GM21360 (cell line): ENCODE data around the gene LEPR.
"Not testable (repeated sequence)": the region's sequence is repeated elsewhere in the genome, so short reads cannot be mapped to it uniquely, and the experiment has no call there.

Experiments
- ATAC-seq: cut with Tn5 transposase; IDR thresholded peaks from one replicate; pipeline ENCODE4 v1.9.1; 2021; ENCODE audit warnings: mild to moderate bottlenecking, moderate library complexity; ENCODE audit not compliant: unreplicated experiment

LEPR gene, protein sequence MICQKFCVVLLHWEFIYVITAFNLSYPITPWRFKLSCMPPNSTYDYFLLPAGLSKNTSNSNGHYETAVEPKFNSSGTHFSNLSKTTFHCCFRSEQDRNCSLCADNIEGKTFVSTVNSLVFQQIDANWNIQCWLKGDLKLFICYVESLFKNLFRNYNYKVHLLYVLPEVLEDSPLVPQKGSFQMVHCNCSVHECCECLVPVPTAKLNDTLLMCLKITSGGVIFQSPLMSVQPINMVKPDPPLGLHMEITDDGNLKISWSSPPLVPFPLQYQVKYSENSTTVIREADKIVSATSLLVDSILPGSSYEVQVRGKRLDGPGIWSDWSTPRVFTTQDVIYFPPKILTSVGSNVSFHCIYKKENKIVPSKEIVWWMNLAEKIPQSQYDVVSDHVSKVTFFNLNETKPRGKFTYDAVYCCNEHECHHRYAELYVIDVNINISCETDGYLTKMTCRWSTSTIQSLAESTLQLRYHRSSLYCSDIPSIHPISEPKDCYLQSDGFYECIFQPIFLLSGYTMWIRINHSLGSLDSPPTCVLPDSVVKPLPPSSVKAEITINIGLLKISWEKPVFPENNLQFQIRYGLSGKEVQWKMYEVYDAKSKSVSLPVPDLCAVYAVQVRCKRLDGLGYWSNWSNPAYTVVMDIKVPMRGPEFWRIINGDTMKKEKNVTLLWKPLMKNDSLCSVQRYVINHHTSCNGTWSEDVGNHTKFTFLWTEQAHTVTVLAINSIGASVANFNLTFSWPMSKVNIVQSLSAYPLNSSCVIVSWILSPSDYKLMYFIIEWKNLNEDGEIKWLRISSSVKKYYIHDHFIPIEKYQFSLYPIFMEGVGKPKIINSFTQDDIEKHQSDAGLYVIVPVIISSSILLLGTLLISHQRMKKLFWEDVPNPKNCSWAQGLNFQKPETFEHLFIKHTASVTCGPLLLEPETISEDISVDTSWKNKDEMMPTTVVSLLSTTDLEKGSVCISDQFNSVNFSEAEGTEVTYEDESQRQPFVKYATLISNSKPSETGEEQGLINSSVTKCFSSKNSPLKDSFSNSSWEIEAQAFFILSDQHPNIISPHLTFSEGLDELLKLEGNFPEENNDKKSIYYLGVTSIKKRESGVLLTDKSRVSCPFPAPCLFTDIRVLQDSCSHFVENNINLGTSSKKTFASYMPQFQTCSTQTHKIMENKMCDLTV

GRCh38 chr1:65420590-65421350, at the start of gene LEPR, which contains the start of gene LEPROT:
Gene LEPR, plus strand, starts transcription at chr1:65420668. Its CDS starts 144,898 bp downstream, at chr1:65565566.
Gene LEPROT, plus strand, starts transcription at chr1:65420668. Its CDS starts 57 bp downstream, at chr1:65420725.
- peak; percentile 50 for ATAC-seq

DNA sequence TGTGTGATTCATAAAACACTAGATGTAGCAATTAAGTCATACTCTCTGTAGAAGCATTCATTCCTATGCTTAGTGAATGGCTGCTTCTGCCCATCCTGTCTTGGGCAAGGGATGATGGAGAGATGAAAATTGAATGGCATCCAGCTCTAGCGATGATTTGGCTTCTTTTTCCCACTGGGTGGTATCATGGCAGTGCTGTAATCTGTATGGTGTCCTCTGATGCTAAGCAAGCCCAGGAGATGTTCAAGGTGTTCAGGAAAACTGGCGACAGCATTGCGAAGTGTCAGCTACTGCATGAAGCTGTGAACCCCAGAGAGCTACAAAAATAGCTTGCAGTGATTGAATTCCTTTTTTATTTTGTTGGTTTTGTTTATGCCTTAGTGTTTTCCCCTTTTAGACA, 48.9 kb upstream of the LEPR start:
- ATAC-seq, result no peak

- no peak for ATAC-seq
These were observed 47.9 kb upstream of the LEPR start for GRCh38 chr1:65372557-65372956.

DNA sequence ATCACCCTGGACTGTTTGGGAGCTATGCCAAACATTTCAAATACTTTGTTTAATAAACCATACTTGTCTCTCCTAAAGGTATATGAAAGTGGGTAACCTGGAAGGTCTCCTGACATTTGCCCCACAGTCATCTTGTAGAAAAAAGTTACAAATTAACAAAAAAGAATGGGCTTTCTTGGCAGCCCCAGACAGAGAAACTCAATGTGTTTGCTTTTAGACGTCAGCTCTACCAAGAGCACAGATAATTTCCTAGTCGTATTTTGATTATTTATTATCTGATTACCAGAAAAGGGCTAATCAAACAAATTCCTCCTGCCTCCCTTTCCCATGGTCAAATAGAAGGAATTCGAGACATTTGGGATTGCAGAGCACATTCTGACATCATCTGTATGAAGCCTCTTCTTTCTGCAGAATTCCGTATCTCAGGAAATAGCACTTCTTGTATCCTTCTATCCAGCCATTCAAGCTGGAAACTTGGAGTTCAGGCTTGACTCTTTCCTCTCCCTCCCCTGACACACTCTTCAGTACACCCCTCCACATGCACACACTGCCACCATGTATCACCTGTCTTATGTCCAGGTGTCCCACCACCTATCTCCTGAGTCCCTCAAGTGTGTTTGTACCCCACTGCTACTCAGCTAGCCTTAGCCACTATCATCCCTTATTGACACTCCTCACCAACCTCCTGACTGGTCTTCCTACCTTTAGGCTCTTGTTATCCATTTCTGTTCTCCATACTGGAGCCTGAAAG, 42.8 kb upstream of the LEPR start:
- ATAC-seq, result no peak

DNA sequence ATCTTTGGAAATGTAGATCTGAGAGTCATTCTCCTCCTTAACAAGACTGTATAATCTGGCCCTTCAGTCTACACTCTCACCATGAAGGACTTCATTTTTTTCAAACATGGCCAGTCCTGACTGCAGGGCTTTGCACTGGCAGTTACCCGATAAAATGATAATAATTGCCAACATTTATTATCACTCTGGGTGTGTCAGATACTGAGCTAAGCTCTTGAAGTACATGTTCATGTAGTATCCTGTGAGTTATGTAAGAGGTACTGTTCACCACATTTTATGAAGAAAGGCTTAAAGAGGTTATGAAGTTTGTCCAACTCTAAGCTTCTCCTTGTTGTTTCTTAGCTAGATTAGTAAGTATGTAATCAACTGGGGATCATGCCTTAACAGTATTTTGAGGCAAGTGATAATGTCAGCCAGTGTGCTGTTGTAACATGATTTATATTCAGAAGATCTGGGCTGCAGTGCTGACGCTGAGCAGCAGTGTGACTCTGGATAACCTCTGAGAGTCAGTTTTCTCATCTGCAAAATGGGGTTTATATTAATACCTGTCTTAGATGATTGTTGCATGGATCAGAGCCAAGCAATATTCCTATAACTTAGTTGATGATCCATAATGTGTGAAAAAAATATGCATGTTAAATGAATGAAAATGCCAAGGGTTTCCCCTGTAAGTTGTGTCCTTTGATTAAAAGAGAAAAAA, 42.1 kb upstream of the LEPR start:
- no peak for ATAC-seq

DNA sequence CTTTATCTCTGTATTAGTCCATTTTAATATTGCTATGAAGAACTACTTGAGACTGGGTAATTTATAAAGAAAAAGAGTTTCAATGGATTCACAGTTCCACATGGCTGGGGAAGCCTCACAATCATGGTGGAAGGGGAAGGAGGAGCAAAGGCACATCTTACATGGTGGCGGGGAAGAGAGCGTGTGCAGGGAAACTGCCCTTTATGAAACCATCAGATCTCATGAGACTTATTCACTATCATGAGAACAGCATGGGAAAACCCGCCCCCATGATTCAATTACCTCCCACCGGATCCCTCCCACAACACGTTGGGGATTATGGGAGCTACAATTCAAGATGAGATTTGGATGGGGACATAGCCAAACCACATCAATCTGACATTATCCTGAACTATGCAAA, 36.0 kb upstream of the LEPR start:
- ATAC-seq, result not testable (repeated sequence)

GRCh38 chr1:65386439-65386838, 34.0 kb upstream of the LEPR start:
- no peak for ATAC-seq

DNA sequence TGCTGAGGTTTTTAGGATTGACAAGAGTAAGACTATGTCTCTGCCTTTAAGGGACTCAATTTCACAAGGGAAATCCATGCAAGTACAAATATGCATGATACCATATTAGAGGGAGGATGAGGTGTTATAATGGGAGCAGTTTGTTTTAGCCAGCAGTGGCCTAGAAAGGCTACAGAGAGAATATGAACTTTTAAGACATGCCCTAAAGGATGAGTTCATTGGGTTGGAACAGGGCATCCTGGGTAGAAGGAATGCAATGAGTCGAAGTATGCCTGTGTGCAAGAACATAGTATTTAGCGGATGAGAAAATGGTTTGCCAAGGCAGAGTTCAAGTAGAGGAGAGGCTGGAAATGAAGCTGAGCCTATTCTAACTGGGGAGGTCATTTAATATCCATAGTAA, 32.6 kb upstream of the LEPR start:
- ATAC-seq, result no peak

GRCh38 chr1:65388908-65389695, 31.4 kb upstream of the LEPR start:
- no peak for ATAC-seq

DNA sequence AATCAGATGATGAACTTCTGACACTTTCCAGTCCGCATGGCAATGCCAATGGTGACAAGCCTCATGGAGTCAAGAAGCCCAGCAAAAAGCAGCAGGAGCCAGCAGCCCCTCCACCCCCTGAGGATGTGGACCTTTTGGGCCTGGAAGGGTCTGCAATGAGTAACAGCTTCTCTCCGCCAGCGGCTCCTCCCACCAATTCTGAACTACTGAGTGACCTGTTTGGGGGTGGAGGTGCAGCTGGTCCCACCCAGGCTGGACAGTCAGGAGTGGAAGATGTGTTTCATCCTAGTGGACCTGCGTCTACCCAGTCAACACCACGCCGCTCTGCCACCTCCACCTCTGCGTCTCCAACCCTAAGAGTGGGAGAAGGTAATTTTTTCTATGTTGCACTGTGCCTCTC, 28.0 kb upstream of the LEPR start:
- no peak for ATAC-seq

GRCh38 chr1:65393347-65393746, 27.1 kb upstream of the LEPR start:
- ATAC-seq, result peak; percentile 99

- no peak for ATAC-seq
These were observed 26.5 kb upstream of the LEPR start for GRCh38 chr1:65393928-65394327.

- ATAC-seq, result no peak
These were observed 24.4 kb upstream of the LEPR start for GRCh38 chr1:65395887-65396612.

- ATAC-seq, result no peak
These were observed 22.4 kb upstream of the LEPR start for GRCh38 chr1:65398083-65398482.

DNA sequence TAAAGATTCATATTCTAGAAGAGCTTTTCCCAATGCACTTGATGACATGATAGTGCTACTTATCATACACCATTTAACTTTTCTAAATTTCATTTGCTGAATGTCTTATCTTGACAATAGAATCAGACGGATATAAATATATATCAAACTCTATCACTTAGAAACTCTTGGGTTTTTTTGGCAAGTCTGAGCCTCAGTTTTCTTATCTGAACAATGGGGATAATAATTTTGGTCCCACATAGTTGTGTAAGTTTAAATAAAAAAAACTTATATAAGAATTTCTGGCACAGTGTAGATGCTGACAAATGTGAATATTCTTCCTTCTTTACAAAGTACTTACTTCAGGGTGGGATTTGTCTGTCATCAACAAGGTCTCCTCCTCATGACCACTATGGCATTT, 21.5 kb upstream of the LEPR start:
- ATAC-seq, result no peak

DNA sequence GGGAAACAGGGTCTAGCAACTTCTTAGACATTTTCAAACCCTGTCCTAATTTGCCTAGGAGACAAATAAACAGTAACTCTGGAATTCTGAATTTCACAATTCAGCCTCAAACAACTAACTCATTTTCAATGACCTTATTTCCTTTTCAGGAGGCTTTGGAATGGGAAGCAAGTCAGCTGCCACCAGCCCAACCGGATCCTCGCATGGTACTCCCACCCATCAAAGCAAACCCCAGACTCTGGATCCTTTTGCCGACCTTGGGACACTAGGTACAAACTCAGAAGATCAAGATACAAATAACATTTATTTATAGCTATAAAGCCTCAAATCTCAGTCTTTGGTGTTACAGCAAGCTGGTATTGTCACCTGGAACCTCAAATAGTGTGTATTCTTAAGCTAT, 18.9 kb upstream of the LEPR start:
- no peak for ATAC-seq

DNA sequence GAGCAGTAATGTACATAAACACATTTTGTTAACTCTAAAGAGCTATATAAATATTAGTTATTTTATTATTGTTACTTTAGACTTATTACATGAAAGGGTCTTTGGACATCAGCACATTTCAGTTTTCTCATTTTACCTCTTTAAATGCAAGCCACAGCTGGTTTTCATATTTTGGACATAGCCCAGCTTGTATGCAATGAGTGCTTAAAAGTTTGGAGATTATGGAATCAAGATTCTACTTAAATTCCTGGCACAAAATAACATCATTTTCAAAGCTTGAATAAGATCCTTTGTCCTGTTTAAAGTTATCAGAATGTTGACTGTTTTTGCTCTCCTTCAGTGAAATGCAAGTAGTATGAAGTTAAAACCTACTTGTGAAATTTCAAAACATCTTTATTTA, 15.5 kb upstream of the LEPR start:
- ATAC-seq, result no peak

DNA sequence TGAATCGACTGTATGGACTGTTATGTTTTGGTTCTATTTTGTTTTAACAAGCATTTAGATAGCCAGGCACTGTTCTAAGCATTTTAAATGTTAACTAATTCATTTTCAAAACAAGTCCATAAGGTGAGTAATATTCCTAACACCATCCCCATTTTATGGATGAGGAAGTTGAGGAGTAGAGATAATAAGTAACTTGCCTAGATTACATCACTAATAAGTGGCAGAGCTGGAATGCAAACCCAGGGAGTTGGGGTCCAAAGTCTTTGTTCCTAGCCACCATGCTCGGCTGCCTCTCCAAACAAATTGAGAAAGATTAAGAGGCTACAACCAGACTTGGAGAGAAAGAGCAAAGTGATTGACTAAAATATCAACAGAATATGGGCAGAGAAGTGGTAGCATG, 12.6 kb upstream of the LEPR start:
- no peak for ATAC-seq
